ENCODE results near the gene CRACR2B. TPM values are rescaled to one million over a fixed set of nuclear protein-coding genes. Genes with fewer than 3 reads are reported as not detected.

The CRACR2B gene
- total and polyA plus RNA-seq, 2 of the 8 experiments (the other 6 are each of a cell fraction or from before 2014, with no cell fraction given) = 18.2 to 26.4 TPM

GRCh38 chr11:848380-848931 lies 20.7 kb downstream of the CRACR2B start (continued):
- TF ChIP-seq TAF1 (IDR thresholded peaks at IDR 0.05; ENCODE audit: low read depth, low read length) = 0 out of 2 replicates have a peak, but pooled peaks have one; percentile 2

All from H1 (cell line).